ENCODE data around the gene CPNE4.

DNA sequence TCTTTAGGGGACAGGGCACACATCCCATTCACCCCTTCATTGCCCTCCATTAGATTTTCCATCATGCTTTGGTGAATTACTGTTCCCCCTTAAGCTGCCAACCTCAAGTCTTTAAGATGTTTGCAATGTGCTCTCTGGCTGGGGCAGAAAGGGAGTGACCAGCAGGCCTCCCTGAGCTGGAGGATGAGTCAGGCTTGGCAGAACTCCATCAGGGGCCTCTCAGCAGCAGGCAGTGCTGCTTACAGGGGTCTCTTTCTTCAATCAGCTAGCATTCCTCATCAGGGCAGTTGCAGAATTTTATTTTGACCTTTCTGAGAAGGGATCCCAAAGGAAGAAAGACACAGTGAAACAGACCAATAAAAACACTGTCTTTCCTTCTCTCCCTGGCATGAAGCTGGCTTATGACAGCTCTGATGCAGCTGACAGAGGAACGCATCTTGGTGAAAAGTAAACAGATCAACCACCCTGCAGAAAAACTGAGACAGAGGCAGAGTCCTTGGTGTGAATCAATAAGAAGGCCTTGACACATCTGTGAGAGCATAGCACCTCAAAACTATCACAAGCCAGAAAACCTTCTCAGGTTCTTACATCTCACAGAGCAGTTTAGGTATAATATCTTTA is 443.3 kb downstream of the CPNE4 start:
- TF ChIP-seq POLR2AphosphoS5 (IDR thresholded peaks at IDR 0.05; ENCODE audit: borderline replicate concordance, low read depth, low read length), result no peak
- TF ChIP-seq EZH2 (IDR thresholded peaks at IDR 0.05), result no peak
- no peak for TF ChIP-seq FOXP2 (optimal IDR thresholded peaks at IDR 0.05; ENCODE audit: control extremely low read depth, extremely low read length, insufficient read depth)

Measured in SK-N-MC (cell line).